B cell (primary cell): ENCODE data around the gene PXN.
"Not testable (repeated sequence)": the region's sequence is repeated elsewhere in the genome, so short reads cannot be mapped to it uniquely, and the experiment has no call there.

Experiments
- EZH2 ChIP-seq: IDR thresholded peaks from 2 replicates; pipeline ENCODE4 v1.6.1; 2012; ENCODE audit warnings: borderline replicate concordance, low read depth, mild to moderate bottlenecking, moderate library complexity, low read length; ENCODE audit not compliant: insufficient read depth, poor library complexity, severe bottlenecking
- TF ChIP-seq, protein P1 (sequence below): fragments of 200-600 bp; IDR thresholded peaks from one replicate; pipeline ENCODE4 v1.8.0; 2022; ENCODE audit warnings: antibody characterized with exemption, mild to moderate bottlenecking

DNA sequence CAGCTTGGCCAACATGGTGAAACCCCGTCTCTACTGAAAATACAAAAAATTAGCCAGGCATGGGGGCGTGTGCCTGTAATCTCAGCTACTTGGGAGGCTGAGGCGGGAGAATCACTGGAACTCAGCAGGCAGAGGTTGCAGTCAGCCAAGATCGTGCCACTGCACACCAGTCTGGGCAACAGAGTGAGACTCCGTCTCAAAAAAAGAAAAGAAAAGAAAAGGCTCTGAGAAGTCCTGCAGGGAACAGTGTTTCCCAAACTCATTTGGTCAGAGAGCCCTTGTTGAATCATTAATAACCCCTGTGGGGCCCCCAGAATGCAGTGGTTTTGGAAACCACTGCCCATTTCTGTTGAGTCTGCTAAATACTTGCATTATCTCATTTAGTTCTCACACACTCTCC, 52.3 kb downstream of the PXN start:
- TF ChIP-seq EZH2, result not testable (repeated sequence)
- TF ChIP-seq, protein P1, sequence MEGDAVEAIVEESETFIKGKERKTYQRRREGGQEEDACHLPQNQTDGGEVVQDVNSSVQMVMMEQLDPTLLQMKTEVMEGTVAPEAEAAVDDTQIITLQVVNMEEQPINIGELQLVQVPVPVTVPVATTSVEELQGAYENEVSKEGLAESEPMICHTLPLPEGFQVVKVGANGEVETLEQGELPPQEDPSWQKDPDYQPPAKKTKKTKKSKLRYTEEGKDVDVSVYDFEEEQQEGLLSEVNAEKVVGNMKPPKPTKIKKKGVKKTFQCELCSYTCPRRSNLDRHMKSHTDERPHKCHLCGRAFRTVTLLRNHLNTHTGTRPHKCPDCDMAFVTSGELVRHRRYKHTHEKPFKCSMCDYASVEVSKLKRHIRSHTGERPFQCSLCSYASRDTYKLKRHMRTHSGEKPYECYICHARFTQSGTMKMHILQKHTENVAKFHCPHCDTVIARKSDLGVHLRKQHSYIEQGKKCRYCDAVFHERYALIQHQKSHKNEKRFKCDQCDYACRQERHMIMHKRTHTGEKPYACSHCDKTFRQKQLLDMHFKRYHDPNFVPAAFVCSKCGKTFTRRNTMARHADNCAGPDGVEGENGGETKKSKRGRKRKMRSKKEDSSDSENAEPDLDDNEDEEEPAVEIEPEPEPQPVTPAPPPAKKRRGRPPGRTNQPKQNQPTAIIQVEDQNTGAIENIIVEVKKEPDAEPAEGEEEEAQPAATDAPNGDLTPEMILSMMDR, result not testable (repeated sequence)
